ENCODE measurements around the gene PLXNA2. TPM values are rescaled to one million over a fixed set of nuclear protein-coding genes. Genes with fewer than 3 reads are reported as not detected.

PLXNA2 gene
- total RNA-seq, 1 experiment from 2014 or later: 0.06 TPM

- no peak overlapping the region for H3K27ac ChIP-seq (ENCODE audit: low read depth, low read length, poor library complexity, severe bottlenecking)
Measured at GRCh38 chr1:208033236-208033635, 210.9 kb downstream of the PLXNA2 start.

GRCh38 chr1:208031932-208032320 is 212.3 kb downstream of the PLXNA2 start:
- H3K4me3 ChIP-seq (ENCODE audit: low read depth, low read length, poor library complexity, severe bottlenecking): no peak overlapping the region
- BruUV-seq (replicated peaks): no TSS peak
- no peaks in the 10 kb centered on the region for H3K4me1 ChIP-seq (ENCODE audit: insufficient read depth, low read length, poor library complexity, severe bottlenecking)
- H3K9me3 ChIP-seq (ENCODE audit: low read depth, low read length, poor library complexity, severe bottlenecking): no peaks in the 10 kb centered on the region
- POLR2A ChIA-PET (ENCODE audit: low non-redundant PET): no interaction called here
- H3K27me3 ChIP-seq (replicated peaks; ENCODE audit: insufficient read depth, low read depth, low read length, poor library complexity): peaks cover 21% of the 10 kb centered on the region
- DNase-seq (ENCODE audit: low spot score): no peak
- CTCF ChIA-PET: no interaction called here
- TF ChIP-seq CTCF (conservative IDR thresholded peaks at IDR 0.05; ENCODE audit: low read depth, low read length): no peak
- no peak for TF ChIP-seq EZH2 (IDR thresholded peaks at IDR 0.05; ENCODE audit: borderline replicate concordance, low read depth, low read length, poor library complexity, severe bottlenecking)
- no peaks in the 10 kb centered on the region for H3K36me3 ChIP-seq (ENCODE audit: insufficient read depth, low read length, poor library complexity, severe bottlenecking)
- no peak overlapping the region for H3K27ac ChIP-seq (ENCODE audit: low read depth, low read length, poor library complexity, severe bottlenecking)
- intact Hi-C loops (cut with micrococcal nuclease; ENCODE audit: unreplicated experiment): no loop called here

More at GRCh38 chr1:208033236-208033635, 210.9 kb downstream of the PLXNA2 start:
- BruUV-seq (replicated peaks): no TSS peak
- ChIA-PET CTCF (no interaction called here), POLR2A (ENCODE audit: low non-redundant PET) (no interaction called here)
- H3K9me3 ChIP-seq (ENCODE audit: low read depth, low read length, poor library complexity, severe bottlenecking): no peaks in the 10 kb centered on the region
- TF ChIP-seq CTCF (conservative IDR thresholded peaks at IDR 0.05; ENCODE audit: low read depth, low read length): no peak
- no peak for TF ChIP-seq EZH2 (IDR thresholded peaks at IDR 0.05; ENCODE audit: borderline replicate concordance, low read depth, low read length, poor library complexity, severe bottlenecking)
- DNase-seq (ENCODE audit: low spot score): no peak
- no peak overlapping the region for H3K4me3 ChIP-seq (ENCODE audit: low read depth, low read length, poor library complexity, severe bottlenecking)
- no peaks in the 10 kb centered on the region for H3K4me1 ChIP-seq (ENCODE audit: insufficient read depth, low read length, poor library complexity, severe bottlenecking)
- peaks cover 27% of the 10 kb centered on the region for H3K27me3 ChIP-seq (replicated peaks; ENCODE audit: insufficient read depth, low read depth, low read length, poor library complexity)
- intact Hi-C loops (cut with micrococcal nuclease; ENCODE audit: unreplicated experiment): no loop called here
- no peaks in the 10 kb centered on the region for H3K36me3 ChIP-seq (ENCODE audit: insufficient read depth, low read length, poor library complexity, severe bottlenecking)

- TF ChIP-seq EZH2 (IDR thresholded peaks at IDR 0.05; ENCODE audit: borderline replicate concordance, low read depth, low read length, poor library complexity, severe bottlenecking) (no peak), CTCF (conservative IDR thresholded peaks at IDR 0.05; ENCODE audit: low read depth, low read length) (no peak)
- H3K9me3 ChIP-seq (ENCODE audit: low read depth, low read length, poor library complexity, severe bottlenecking): no peaks in the 10 kb centered on the region
- no peak overlapping the region for H3K27ac ChIP-seq (ENCODE audit: low read depth, low read length, poor library complexity, severe bottlenecking)
- ChIA-PET CTCF (interaction anchor here (1.0 kb wide), 1 partner anchor 10 kb away, joined by 5 read pairs; no protein-coding TSS in a partner anchor), POLR2A (ENCODE audit: low non-redundant PET) (no interaction called here)
- H3K4me1 ChIP-seq (ENCODE audit: insufficient read depth, low read length, poor library complexity, severe bottlenecking): no peaks in the 10 kb centered on the region
- no peak overlapping the region for H3K4me3 ChIP-seq (ENCODE audit: low read depth, low read length, poor library complexity, severe bottlenecking)
- H3K36me3 ChIP-seq (ENCODE audit: insufficient read depth, low read length, poor library complexity, severe bottlenecking): no peaks in the 10 kb centered on the region
- no TSS peak for BruUV-seq (replicated peaks)
- intact Hi-C loops (cut with micrococcal nuclease; ENCODE audit: unreplicated experiment): no loop called here
- peaks cover 16% of the 10 kb centered on the region for H3K27me3 ChIP-seq (replicated peaks; ENCODE audit: insufficient read depth, low read depth, low read length, poor library complexity)
- DNase-seq (ENCODE audit: low spot score): no peak
Measured at GRCh38 chr1:208031316-208031931, 212.8 kb downstream of the PLXNA2 start.
